Measurements from ENCODE around the gene MTERF4. TPM values are rescaled to one million over a fixed set of nuclear protein-coding genes. Genes with fewer than 3 reads are reported as not detected.
A peak's percentile ranks its signal among the peaks of the same experiment; 100 is the strongest.

MTERF4 gene
- total and polyA plus RNA-seq, 9 donors, result 27.6 to 42.0 (median 32.6) TPM

- H3K27ac ChIP-seq (ENCODE audit: low read length), result no peak overlapping the region
- H3K27me3 ChIP-seq (ENCODE audit: control insufficient read depth, insufficient read depth, low read length), result no peaks in the 10 kb centered on the region
- no peaks in the 10 kb centered on the region for H3K9me3 ChIP-seq (replicated peaks; ENCODE audit: control insufficient read depth, low read depth, low read length)
- no peaks in the 10 kb centered on the region for H3K4me1 ChIP-seq (ENCODE audit: control insufficient read depth, insufficient read depth, low read length)
- no peak overlapping the region for H3K4me3 ChIP-seq (ENCODE audit: low read length)
- H3K36me3 ChIP-seq (ENCODE audit: control insufficient read depth, insufficient read depth, low read length), result peaks cover 11% of the 10 kb centered on the region
- DNase-seq, result peak; percentile 30
- 81% methylated on average over 5 of the region's 9 CpGs for WGBS (ENCODE audit: insufficient coverage)
These were observed 33.6 kb upstream of the MTERF4 start for GRCh38 chr2:241135737-241136136.

- DNase-seq, result no peak
- no peaks in the 10 kb centered on the region for H3K4me1 ChIP-seq (ENCODE audit: control insufficient read depth, insufficient read depth, low read length)
- H3K27me3 ChIP-seq (ENCODE audit: control insufficient read depth, insufficient read depth, low read length), result no peaks in the 10 kb centered on the region
- 79% methylated on average over 6 of the region's 7 CpGs for WGBS (ENCODE audit: insufficient coverage)
- no peaks in the 10 kb centered on the region for H3K9me3 ChIP-seq (replicated peaks; ENCODE audit: control insufficient read depth, low read depth, low read length)
- H3K4me3 ChIP-seq (ENCODE audit: low read length), result no peak overlapping the region
- H3K27ac ChIP-seq (ENCODE audit: low read length), result no peak overlapping the region
- H3K36me3 ChIP-seq (ENCODE audit: control insufficient read depth, insufficient read depth, low read length), result peaks cover 11% of the 10 kb centered on the region
These were observed 32.6 kb upstream of the MTERF4 start for GRCh38 chr2:241134711-241135110.

GRCh38 chr2:241133436-241133820 lies 31.3 kb upstream of the MTERF4 start:
- no peaks in the 10 kb centered on the region for H3K9me3 ChIP-seq (replicated peaks; ENCODE audit: control insufficient read depth, low read depth, low read length)
- 100% methylated on average over 3 of the region's 10 CpGs for WGBS (ENCODE audit: insufficient coverage)
- H3K27me3 ChIP-seq (ENCODE audit: control insufficient read depth, insufficient read depth, low read length), result no peaks in the 10 kb centered on the region
- H3K27ac ChIP-seq (ENCODE audit: low read length), result no peak overlapping the region
- DNase-seq, result no peak
- no peak overlapping the region for H3K4me3 ChIP-seq (ENCODE audit: low read length)
- H3K4me1 ChIP-seq (ENCODE audit: control insufficient read depth, insufficient read depth, low read length), result no peaks in the 10 kb centered on the region
- H3K36me3 ChIP-seq (ENCODE audit: control insufficient read depth, insufficient read depth, low read length), result peaks cover 8% of the 10 kb centered on the region

DNA sequence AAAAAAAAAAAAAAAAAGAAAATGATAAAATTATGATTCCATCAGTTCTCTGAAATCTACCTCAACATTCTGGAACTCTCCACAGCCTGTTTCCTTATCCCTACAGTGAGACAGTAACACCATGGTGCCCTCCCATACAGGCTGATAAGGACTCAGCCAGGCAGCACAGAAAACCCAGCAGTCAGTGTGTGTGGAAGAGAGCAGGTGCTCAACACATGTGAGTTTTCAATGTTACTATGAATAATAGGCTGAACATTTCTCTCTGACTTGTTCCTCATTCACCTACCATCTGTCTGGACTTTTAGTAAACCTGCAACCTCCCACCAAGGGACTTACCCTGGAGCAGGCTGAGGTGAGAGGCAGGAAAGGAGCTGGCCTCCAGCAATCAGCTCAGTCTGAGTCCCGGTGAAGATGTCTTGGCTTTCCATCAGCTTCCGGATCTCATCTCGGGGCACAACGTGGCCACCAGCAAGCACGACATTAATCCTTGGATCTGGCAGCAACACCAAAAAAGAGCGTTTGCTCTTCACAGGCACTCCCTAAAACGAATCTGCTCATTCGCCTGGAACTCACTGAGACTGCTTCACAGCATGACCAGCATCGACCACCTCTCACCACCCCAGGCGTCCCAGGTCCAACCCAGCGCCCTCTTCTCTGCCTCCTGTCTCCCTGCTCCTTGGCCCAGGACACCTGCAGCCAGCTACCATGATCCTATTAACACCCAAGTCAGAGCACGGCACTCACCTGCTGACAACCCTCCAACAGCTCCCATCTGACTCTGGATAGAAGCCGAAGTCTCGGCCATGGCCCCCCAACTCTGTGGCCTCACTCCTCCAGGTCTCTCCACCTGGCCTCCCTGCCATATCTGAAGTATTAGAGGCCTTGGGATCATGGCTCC lies 30.7 kb upstream of the MTERF4 start:
- WGBS (ENCODE audit: insufficient coverage), result 67% methylated on average over 14 of the region's 14 CpGs
- Histone ChIP-seq H3K27ac (ENCODE audit: low read length) (no peak overlapping the region), H3K4me1 (ENCODE audit: control insufficient read depth, insufficient read depth, low read length) (no peaks in the 10 kb centered on the region), H3K36me3 (ENCODE audit: control insufficient read depth, insufficient read depth, low read length) (peaks cover 2% of the 10 kb centered on the region), H3K9me3 (replicated peaks; ENCODE audit: control insufficient read depth, low read depth, low read length) (no peaks in the 10 kb centered on the region), H3K4me3 (ENCODE audit: low read length) (no peak overlapping the region), H3K27me3 (ENCODE audit: control insufficient read depth, insufficient read depth, low read length) (no peaks in the 10 kb centered on the region)
- DNase-seq, result no peak

- 91% methylated on average over 7 of the region's 7 CpGs for WGBS (ENCODE audit: insufficient coverage)
- DNase-seq, result no peak
These were observed 29.4 kb upstream of the MTERF4 start for GRCh38 chr2:241131531-241131930.

GRCh38 chr2:241130316-241130715 lies 28.2 kb upstream of the MTERF4 start:
- Histone ChIP-seq H3K4me3 (ENCODE audit: low read length) (no peak overlapping the region), H3K36me3 (ENCODE audit: control insufficient read depth, insufficient read depth, low read length) (no peaks in the 10 kb centered on the region), H3K27me3 (ENCODE audit: control insufficient read depth, insufficient read depth, low read length) (no peaks in the 10 kb centered on the region), H3K9me3 (replicated peaks; ENCODE audit: control insufficient read depth, low read depth, low read length) (no peaks in the 10 kb centered on the region), H3K4me1 (ENCODE audit: control insufficient read depth, insufficient read depth, low read length) (no peaks in the 10 kb centered on the region), H3K27ac (ENCODE audit: low read length) (no peak overlapping the region)
- WGBS (ENCODE audit: insufficient coverage), result 83% methylated on average over 12 of the region's 16 CpGs
- no peak for DNase-seq

More at GRCh38 chr2:241131531-241131930, 29.4 kb upstream of the MTERF4 start:
- Histone ChIP-seq H3K9me3 (replicated peaks; ENCODE audit: control insufficient read depth, low read depth, low read length) (no peaks in the 10 kb centered on the region), H3K27ac (ENCODE audit: low read length) (no peak overlapping the region), H3K27me3 (ENCODE audit: control insufficient read depth, insufficient read depth, low read length) (no peaks in the 10 kb centered on the region), H3K4me1 (ENCODE audit: control insufficient read depth, insufficient read depth, low read length) (no peaks in the 10 kb centered on the region), H3K4me3 (ENCODE audit: low read length) (no peak overlapping the region), H3K36me3 (ENCODE audit: control insufficient read depth, insufficient read depth, low read length) (no peaks in the 10 kb centered on the region)

DNA sequence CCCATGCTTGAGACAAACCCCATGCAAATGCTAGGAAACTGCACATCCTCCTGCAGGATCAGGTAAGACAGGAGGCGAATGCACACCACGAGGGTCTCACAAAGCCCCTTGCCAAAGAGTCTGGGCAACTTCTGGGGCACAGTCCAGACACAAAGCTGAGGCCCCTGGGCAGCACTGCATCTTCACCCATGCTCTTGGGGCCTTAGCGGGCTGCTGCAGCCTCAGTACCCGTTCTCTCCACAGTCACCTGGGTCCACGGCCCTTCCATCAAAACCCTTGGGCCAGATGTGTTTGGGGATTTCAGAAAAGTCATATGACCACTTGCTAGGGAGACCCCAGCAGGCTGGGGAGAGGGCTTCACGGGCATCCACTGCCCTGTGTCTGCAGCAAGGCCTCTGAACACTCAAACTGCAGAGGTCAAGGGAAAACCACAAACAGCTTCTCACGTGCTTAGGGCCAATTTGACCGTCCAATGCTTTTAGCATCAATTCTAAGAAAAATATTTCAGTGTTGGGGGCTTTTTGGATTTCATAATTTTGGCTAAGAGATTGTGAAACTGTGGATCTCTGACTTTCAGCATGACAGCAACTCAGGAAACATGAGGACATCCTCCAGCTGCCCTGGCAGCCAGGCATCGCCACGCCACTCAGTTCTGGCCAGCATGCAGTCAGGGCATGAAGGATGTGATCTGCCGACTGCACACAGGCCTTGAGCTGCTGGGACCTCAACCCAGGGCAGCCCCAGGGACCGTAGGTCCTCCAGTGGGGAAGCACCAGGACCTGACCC lies 27.2 kb upstream of the MTERF4 start:
- H3K27me3 ChIP-seq (ENCODE audit: control insufficient read depth, insufficient read depth, low read length), result no peaks in the 10 kb centered on the region
- no peak overlapping the region for H3K27ac ChIP-seq (ENCODE audit: low read length)
- no peak overlapping the region for H3K4me3 ChIP-seq (ENCODE audit: low read length)
- no peaks in the 10 kb centered on the region for H3K9me3 ChIP-seq (replicated peaks; ENCODE audit: control insufficient read depth, low read depth, low read length)
- H3K36me3 ChIP-seq (ENCODE audit: control insufficient read depth, insufficient read depth, low read length), result no peaks in the 10 kb centered on the region
- DNase-seq, result no peak
- H3K4me1 ChIP-seq (ENCODE audit: control insufficient read depth, insufficient read depth, low read length), result no peaks in the 10 kb centered on the region
- WGBS (ENCODE audit: insufficient coverage), result 81% methylated on average over 6 of the region's 12 CpGs

DNA sequence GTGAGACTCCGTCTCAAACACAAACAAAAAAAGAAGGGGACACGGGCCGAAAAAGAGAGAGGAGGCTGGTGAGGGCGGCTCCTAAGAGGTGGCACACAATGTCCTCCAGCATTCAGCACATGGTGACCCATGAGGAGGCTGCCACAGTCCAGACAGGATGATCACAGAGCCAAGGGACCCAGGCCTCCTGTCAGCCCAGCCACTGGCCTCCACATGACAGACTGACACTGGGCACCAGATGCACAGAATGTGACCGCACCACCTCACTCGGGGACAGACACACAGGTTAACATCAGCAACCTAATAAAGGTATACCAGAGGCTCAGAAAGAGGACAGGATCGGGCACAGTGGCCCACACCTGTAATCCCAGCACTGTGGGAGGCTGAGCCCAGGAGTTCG lies 26.2 kb upstream of the MTERF4 start:
- DNase-seq, result no peak
- H3K27me3 ChIP-seq (ENCODE audit: control insufficient read depth, insufficient read depth, low read length), result no peaks in the 10 kb centered on the region
- no peaks in the 10 kb centered on the region for H3K36me3 ChIP-seq (ENCODE audit: control insufficient read depth, insufficient read depth, low read length)
- no peak overlapping the region for H3K4me3 ChIP-seq (ENCODE audit: low read length)
- H3K4me1 ChIP-seq (ENCODE audit: control insufficient read depth, insufficient read depth, low read length), result no peaks in the 10 kb centered on the region
- WGBS (ENCODE audit: insufficient coverage), result 85% methylated on average over 5 of the region's 8 CpGs
- H3K9me3 ChIP-seq (replicated peaks; ENCODE audit: control insufficient read depth, low read depth, low read length), result no peaks in the 10 kb centered on the region
- no peak overlapping the region for H3K27ac ChIP-seq (ENCODE audit: low read length)

GRCh38 chr2:241126771-241127202 lies 24.7 kb upstream of the MTERF4 start:
- Histone ChIP-seq H3K4me3 (ENCODE audit: low read length) (no peak overlapping the region), H3K27ac (ENCODE audit: low read length) (no peak overlapping the region), H3K27me3 (ENCODE audit: control insufficient read depth, insufficient read depth, low read length) (no peaks in the 10 kb centered on the region), H3K4me1 (ENCODE audit: control insufficient read depth, insufficient read depth, low read length) (no peaks in the 10 kb centered on the region), H3K9me3 (replicated peaks; ENCODE audit: control insufficient read depth, low read depth, low read length) (no peaks in the 10 kb centered on the region), H3K36me3 (ENCODE audit: control insufficient read depth, insufficient read depth, low read length) (peaks cover 6% of the 10 kb centered on the region)
- WGBS (ENCODE audit: insufficient coverage), result 86% methylated on average over 18 of the region's 18 CpGs
- DNase-seq, result no peak

GRCh38 chr2:241126201-241126611 lies 24.1 kb upstream of the MTERF4 start:
- Histone ChIP-seq H3K27me3 (ENCODE audit: control insufficient read depth, insufficient read depth, low read length) (no peaks in the 10 kb centered on the region), H3K27ac (ENCODE audit: low read length) (no peak overlapping the region), H3K36me3 (ENCODE audit: control insufficient read depth, insufficient read depth, low read length) (peaks cover 6% of the 10 kb centered on the region), H3K4me3 (ENCODE audit: low read length) (no peak overlapping the region), H3K9me3 (replicated peaks; ENCODE audit: control insufficient read depth, low read depth, low read length) (no peaks in the 10 kb centered on the region), H3K4me1 (ENCODE audit: control insufficient read depth, insufficient read depth, low read length) (no peaks in the 10 kb centered on the region)
- no peak for DNase-seq
- WGBS (ENCODE audit: insufficient coverage), result 91% methylated on average over 21 of the region's 21 CpGs

Data from muscle of leg (tissue), 11 donors.